COLO668 (cell line): Measurements from ENCODE around the gene OR1F1.
"Not testable (repeated sequence)": the region's sequence is repeated elsewhere in the genome, so short reads cannot be mapped to it uniquely, and the experiment has no call there.

Source experiments
- DNase-seq: peaks from one replicate; lab custom pipeline; 2025; ENCODE audit not compliant: unreplicated experiment; lab: John Stamatoyannopoulos, UW

The OR1F1 gene

GRCh38 chr16:3187798-3188674, at the start of gene OR1F1:
TSS of gene OR1F1 (plus strand) at chr16:3188204.
- DNase-seq = no peak

GRCh38 chr16:3138342-3138741, 49.7 kb upstream of the OR1F1 start:
- no peak for DNase-seq

GRCh38 chr16:3138823-3139426, 49.1 kb upstream of the OR1F1 start:
- DNase-seq = no peak

- DNase-seq = not testable (repeated sequence)
Measured at GRCh38 chr16:3139561-3139960, 48.4 kb upstream of the OR1F1 start.

- DNase-seq = no peak
Measured at GRCh38 chr16:3140603-3141427, 47.2 kb upstream of the OR1F1 start.

GRCh38 chr16:3141781-3142311, 46.2 kb upstream of the OR1F1 start:
- DNase-seq = no peak

- no peak for DNase-seq
Measured at GRCh38 chr16:3142327-3142726, 45.7 kb upstream of the OR1F1 start.

GRCh38 chr16:3142770-3143169, 45.2 kb upstream of the OR1F1 start:
- DNase-seq = no peak

- DNase-seq = no peak
Measured at GRCh38 chr16:3143189-3143588, 44.8 kb upstream of the OR1F1 start.

GRCh38 chr16:3143598-3144320, 44.2 kb upstream of the OR1F1 start:
- DNase-seq = peak; percentile 41

- peak; percentile 16 for DNase-seq
Measured at GRCh38 chr16:3144321-3144983, 43.6 kb upstream of the OR1F1 start.

GRCh38 chr16:3145151-3145550, 42.9 kb upstream of the OR1F1 start:
- no peak for DNase-seq

GRCh38 chr16:3145660-3146059, 42.3 kb upstream of the OR1F1 start:
- DNase-seq = no peak

- DNase-seq = no peak
Measured at GRCh38 chr16:3147046-3147756, 40.8 kb upstream of the OR1F1 start.

- DNase-seq = no peak
Measured at GRCh38 chr16:3147757-3148104, 40.3 kb upstream of the OR1F1 start.

GRCh38 chr16:3148256-3149192, 39.5 kb upstream of the OR1F1 start:
- DNase-seq = no peak

- DNase-seq = no peak
Measured at GRCh38 chr16:3149193-3149530, 38.8 kb upstream of the OR1F1 start.

- peak; percentile 81 for DNase-seq
Measured at GRCh38 chr16:3149630-3150345, 38.2 kb upstream of the OR1F1 start.
